Stimulated activated CD8-positive, alpha-beta memory T cell treated with anti-CD3 and anti-CD28 coated beads, Interleukin-15, amount 100 ng/mL, for 4 hours (primary cell): ENCODE measurements around the gene RBM28.

Experiments used
- DNase-seq, 2 donors: peaks; one replicate each; pipeline ENCODE4 v3.0.0-alpha.2; 2020; ENCODE audit warnings: low read depth in 2 of 2

The RBM28 gene

GRCh38 chr7:128262273-128263028 is 81.3 kb downstream of the RBM28 start:
- no peak for DNase-seq

GRCh38 chr7:128260069-128260795 is 83.5 kb downstream of the RBM28 start:
- DNase-seq, result no peak

DNA sequence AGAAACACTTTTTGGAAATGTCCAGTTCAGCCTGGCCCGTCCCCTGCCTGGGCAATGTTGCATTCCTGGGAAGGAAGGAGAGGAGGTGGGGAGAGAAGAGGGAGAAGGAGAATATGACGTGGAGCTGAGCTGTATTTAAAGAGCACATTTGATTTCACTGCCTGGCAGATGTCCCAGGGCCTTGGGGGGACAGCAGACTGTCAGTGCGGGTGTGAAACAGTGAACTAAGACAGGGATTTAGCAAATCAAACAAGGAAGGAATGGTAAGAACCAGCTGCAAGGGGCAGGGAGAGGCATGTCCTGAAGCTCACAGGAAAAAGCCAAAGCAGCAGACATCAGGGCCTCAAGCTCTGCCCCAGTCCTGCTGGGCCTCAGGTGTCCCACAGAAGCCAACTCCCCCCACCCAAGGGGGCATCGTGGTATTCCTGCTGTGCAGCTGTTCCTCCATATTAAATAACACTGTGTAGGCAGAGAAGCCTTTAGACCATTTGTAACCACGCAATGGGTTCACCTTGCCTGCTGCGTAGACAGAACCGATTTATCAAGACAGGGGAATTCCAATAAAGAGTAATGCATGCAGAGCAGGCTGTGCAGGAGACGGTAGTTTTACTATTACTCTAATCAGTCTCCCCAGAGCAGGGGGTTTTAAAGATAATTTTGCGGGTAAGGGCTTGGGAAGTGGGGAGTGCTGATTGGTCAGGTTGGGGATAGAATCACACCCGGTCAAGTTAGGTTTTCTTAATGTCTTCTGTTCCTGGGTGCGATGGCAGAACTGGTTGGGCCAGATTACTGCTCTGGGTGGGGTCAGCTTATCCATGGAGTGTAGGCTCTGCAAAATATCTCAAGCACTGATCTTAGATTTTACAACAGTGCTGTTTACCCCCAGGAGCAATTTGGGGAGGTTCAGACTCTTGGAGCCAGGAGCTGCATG is 84.3 kb downstream of the RBM28 start:
- DNase-seq, result no peak

GRCh38 chr7:128257458-128257857 is 86.2 kb downstream of the RBM28 start:
- no peak for DNase-seq

- DNase-seq, result no peak
These were observed 88.4 kb downstream of the RBM28 start for GRCh38 chr7:128255271-128255670.

- DNase-seq, result no peak
These were observed 89.2 kb downstream of the RBM28 start for GRCh38 chr7:128254470-128254869.

GRCh38 chr7:128253701-128254100 is 90.0 kb downstream of the RBM28 start:
- no peak for DNase-seq

GRCh38 chr7:128251337-128251736 is 92.4 kb downstream of the RBM28 start:
- no peak for DNase-seq
